Middle frontal gyrus (tissue), 1 donor: ENCODE results near the gene GID4.

Experiments used
- DNase-seq: peaks from one replicate; pipeline ENCODE4 v3.0.0-alpha.2; 2015; ENCODE audit warnings: low spot score; ENCODE audit errors: extremely low spot score

Gene GID4

GRCh38 chr17:18042983-18043382, 3.8 kb downstream of the GID4 start:
- no peak for DNase-seq

GRCh38 chr17:18043491-18043890, 4.3 kb downstream of the GID4 start:
- DNase-seq: no peak

GRCh38 chr17:18044609-18045008, 5.4 kb downstream of the GID4 start:
- DNase-seq: no peak

GRCh38 chr17:18045691-18046350, 6.6 kb downstream of the GID4 start:
- no peak for DNase-seq

- DNase-seq: no peak
Measured at GRCh38 chr17:18055597-18055996, 16.4 kb downstream of the GID4 start.

- DNase-seq: no peak
Measured at GRCh38 chr17:18056214-18056613, 17.0 kb downstream of the GID4 start.

GRCh38 chr17:18059283-18059682, 20.1 kb downstream of the GID4 start:
- DNase-seq: no peak

- DNase-seq: no peak
Measured at GRCh38 chr17:18064053-18064452, 24.8 kb downstream of the GID4 start.

- no peak for DNase-seq
Measured at GRCh38 chr17:18065546-18065945, 26.3 kb downstream of the GID4 start.

GRCh38 chr17:18066866-18067265, 27.7 kb downstream of the GID4 start:
- no peak for DNase-seq

- no peak for DNase-seq
Measured at GRCh38 chr17:18069101-18069500, 29.9 kb downstream of the GID4 start.

- DNase-seq: no peak
Measured at GRCh38 chr17:18070861-18071340, 31.7 kb downstream of the GID4 start.

GRCh38 chr17:18071751-18072150, 32.5 kb downstream of the GID4 start:
- no peak for DNase-seq

- no peak for DNase-seq
Measured at GRCh38 chr17:18074566-18075272, 35.5 kb downstream of the GID4 start.

GRCh38 chr17:18076936-18077335, 37.7 kb downstream of the GID4 start:
- no peak for DNase-seq

- DNase-seq: no peak
Measured at GRCh38 chr17:18079543-18079942, 40.3 kb downstream of the GID4 start.

GRCh38 chr17:18084256-18084655, 45.0 kb downstream of the GID4 start:
- DNase-seq: no peak

GRCh38 chr17:18087610-18088491, 48.6 kb downstream of the GID4 start, which contains the start of gene DRG2:
DRG2 (plus strand) TSS chr17:18087948; CDS start chr17:18088024, 76 bp downstream.
- DNase-seq: peak; percentile 84

GRCh38 chr17:18089613-18090012, 50.4 kb downstream of the GID4 start:
- no peak for DNase-seq

GRCh38 chr17:18093616-18094408, 54.6 kb downstream of the GID4 start:
- no peak for DNase-seq

GRCh38 chr17:18094409-18094807, 55.2 kb downstream of the GID4 start:
- no peak for DNase-seq
